Effector CD8-positive, alpha-beta T cell (primary cell): ENCODE measurements around the gene INHBE.
"Not testable (repeated sequence)": the region's sequence is repeated elsewhere in the genome, so short reads cannot be mapped to it uniquely, and the experiment has no call there.

ENCODE experiments used
- DNase-seq: peaks from one replicate; lab custom pipeline; 2025; lab: John Stamatoyannopoulos, UW

Gene INHBE

GRCh38 chr12:57476162-57476992 is 21.3 kb downstream of the INHBE start:
- DNase-seq, result peak; percentile 41

GRCh38 chr12:57476993-57477709 is 22.0 kb downstream of the INHBE start:
- no peak for DNase-seq

GRCh38 chr12:57477710-57478681 is 22.9 kb downstream of the INHBE start:
- peak; percentile 14 for DNase-seq

GRCh38 chr12:57479043-57479375 is 23.9 kb downstream of the INHBE start:
- DNase-seq, result no peak

GRCh38 chr12:57479376-57480115 is 24.4 kb downstream of the INHBE start, which contains the start of gene ARHGAP9:
Gene ARHGAP9, minus strand, starts transcription at chr12:57479866. Its CDS starts 460 bp downstream, at chr12:57479406.
- peak; percentile 11 for DNase-seq

- no peak for DNase-seq
Measured at GRCh38 chr12:57481671-57482070, 26.6 kb downstream of the INHBE start.

- no peak for DNase-seq
Measured at GRCh38 chr12:57483466-57483865, 28.4 kb downstream of the INHBE start.

GRCh38 chr12:57485695-57486094 is 30.6 kb downstream of the INHBE start:
- DNase-seq, result no peak

- no peak for DNase-seq
Measured at GRCh38 chr12:57487055-57487596, 32.0 kb downstream of the INHBE start.

GRCh38 chr12:57487597-57488401 is 32.7 kb downstream of the INHBE start, which contains the start of gene MARS1:
Gene MARS1, plus strand, starts transcription at chr12:57488068. Its CDS starts 23 bp downstream, at chr12:57488091.
- DNase-seq, result peak; percentile 83

- DNase-seq, result no peak
Measured at GRCh38 chr12:57488402-57489156, 33.5 kb downstream of the INHBE start.

GRCh38 chr12:57489157-57489641 is 34.1 kb downstream of the INHBE start:
- no peak for DNase-seq

GRCh38 chr12:57490126-57490525 is 35.0 kb downstream of the INHBE start:
- DNase-seq, result no peak

- DNase-seq, result no peak
Measured at GRCh38 chr12:57491393-57492280, 36.5 kb downstream of the INHBE start.

GRCh38 chr12:57495051-57495701 is 40.1 kb downstream of the INHBE start:
- DNase-seq, result not testable (repeated sequence)

- DNase-seq, result no peak
Measured at GRCh38 chr12:57496822-57497221, 41.7 kb downstream of the INHBE start.
